Ovary (tissue), 3 donors: Measurements from ENCODE around the gene UBL7.

ENCODE experiments used
- CTCF ChIP-seq, 3 donors: fragments of 450-650 bp in 2 of 3; fragments of 200-600 bp in 1 of 3; IDR thresholded peaks; one replicate each; pipeline versions ENCODE4 v1.5.1 to v1.8.0; 2016 to 2022; ENCODE audit warnings: antibody characterized with exemption in 3 of 3, mild to moderate bottlenecking in 1 of 3
- EP300 ChIP-seq: sonication (generic); formaldehyde crosslinking; IDR thresholded peaks from one replicate; pipeline ENCODE4 v1.6.1; 2017; ENCODE audit warnings: antibody characterized with exemption
- POLR2A ChIP-seq: fragments of 450-650 bp; IDR thresholded peaks from one replicate; pipeline ENCODE4 v1.6.1; 2017; ENCODE audit warnings: antibody characterized with exemption, mild to moderate bottlenecking, moderate library complexity
- donor health status: DM: no; HTN: no; CAD: no.

DNA sequence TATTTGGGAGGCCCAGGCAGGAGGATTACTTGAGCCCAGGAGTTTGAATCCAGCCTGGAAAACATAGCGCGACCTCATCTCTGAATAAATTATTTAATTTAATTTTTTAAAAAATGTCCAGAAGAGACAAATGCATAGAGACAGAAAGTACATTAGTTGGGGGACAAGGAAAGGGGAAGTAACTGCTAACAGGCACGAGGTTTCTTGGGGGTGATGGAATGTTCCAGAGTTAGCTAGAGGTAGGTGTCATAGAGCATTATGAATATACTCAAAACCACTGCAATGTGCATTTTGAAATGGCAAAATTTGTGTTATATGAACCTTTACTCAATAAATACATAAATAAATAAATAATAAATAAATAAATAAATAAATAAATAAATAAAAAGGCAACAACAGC, 61.9 kb downstream of the UBL7 start:
- no peak for TF ChIP-seq CTCF (IDR thresholded peaks at IDR 0.05)
- TF ChIP-seq POLR2A = no peak
- TF ChIP-seq EP300 = no peak
